ENCODE results near the gene AOC2.

AOC2 gene

DNA sequence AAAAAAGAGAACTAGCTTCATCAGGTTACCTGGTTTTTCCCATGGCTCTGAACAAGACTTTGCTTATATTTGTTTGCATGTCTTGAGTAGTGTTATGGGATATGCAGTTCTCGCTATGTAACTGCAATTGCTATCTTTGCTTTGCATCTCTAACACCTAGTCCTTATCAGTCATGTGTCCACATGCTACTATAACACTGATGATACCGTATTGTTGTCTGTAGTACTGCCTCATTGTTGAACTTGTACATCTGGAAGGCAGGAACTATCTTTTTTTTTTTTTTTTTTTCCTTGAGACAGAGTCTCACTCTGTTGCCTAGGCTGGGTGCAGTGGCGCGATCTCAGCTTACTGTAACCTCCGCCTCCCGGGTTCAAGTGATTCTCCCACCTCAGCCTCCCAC, 8.6 kb upstream of the AOC2 start:
- no peak for DNase-seq
- Histone ChIP-seq H3K4me1 (no peaks in the 10 kb centered on the region), H3K36me3 (peaks cover 62% of the 10 kb centered on the region), H3K27me3 (no peaks in the 10 kb centered on the region), H3K4me3 (ENCODE audit: low read depth, low read length) (no peak overlapping the region), H3K9me3 (no peaks in the 10 kb centered on the region)
- TF ChIP-seq, protein P1, sequence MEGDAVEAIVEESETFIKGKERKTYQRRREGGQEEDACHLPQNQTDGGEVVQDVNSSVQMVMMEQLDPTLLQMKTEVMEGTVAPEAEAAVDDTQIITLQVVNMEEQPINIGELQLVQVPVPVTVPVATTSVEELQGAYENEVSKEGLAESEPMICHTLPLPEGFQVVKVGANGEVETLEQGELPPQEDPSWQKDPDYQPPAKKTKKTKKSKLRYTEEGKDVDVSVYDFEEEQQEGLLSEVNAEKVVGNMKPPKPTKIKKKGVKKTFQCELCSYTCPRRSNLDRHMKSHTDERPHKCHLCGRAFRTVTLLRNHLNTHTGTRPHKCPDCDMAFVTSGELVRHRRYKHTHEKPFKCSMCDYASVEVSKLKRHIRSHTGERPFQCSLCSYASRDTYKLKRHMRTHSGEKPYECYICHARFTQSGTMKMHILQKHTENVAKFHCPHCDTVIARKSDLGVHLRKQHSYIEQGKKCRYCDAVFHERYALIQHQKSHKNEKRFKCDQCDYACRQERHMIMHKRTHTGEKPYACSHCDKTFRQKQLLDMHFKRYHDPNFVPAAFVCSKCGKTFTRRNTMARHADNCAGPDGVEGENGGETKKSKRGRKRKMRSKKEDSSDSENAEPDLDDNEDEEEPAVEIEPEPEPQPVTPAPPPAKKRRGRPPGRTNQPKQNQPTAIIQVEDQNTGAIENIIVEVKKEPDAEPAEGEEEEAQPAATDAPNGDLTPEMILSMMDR (IDR thresholded peaks at IDR 0.05; ENCODE audit: low read depth, low read length), result no peak

DNA sequence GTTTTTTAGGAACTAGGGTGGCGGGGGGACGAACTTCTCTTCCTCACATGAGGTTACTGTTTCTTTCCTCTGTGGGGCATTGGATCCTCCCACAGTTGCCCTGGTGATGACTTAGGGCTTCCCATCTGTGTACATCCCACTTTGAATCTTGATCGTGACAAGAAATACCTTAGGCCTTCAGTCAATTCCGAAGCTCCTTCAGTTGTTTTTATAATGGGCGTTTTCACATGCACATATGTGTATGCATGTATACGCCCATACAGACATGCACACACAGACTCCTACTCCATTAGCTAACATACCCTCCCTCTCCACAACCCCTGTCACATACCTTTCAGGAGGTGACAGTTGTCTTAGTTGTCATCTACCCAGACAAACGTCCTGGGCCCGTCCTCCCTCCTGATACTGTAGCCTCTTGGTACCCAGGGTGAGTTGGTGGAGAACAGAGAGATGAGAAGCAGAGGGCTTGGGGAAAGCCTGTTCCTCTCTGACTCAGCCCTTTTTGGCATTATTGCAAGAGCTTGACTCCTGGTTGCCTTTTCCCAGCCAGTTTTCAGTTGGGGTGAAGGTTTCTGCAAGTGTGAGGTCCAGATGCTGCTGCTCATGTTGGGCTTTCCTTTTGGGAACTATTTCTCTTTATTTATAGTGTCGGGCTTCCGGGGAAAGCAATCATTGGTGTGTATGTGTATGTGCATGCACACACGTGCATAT, 2.2 kb upstream of the AOC2 start:
- H3K4me3 ChIP-seq (ENCODE audit: low read depth, low read length), result no peak overlapping the region
- no peaks in the 10 kb centered on the region for H3K4me1 ChIP-seq
- DNase-seq, result no peak
- H3K36me3 ChIP-seq, result peaks cover 61% of the 10 kb centered on the region
- TF ChIP-seq, protein P1 (IDR thresholded peaks at IDR 0.05; ENCODE audit: low read depth, low read length), result no peak
- H3K27me3 ChIP-seq, result no peaks in the 10 kb centered on the region
- no peaks in the 10 kb centered on the region for H3K9me3 ChIP-seq

DNA sequence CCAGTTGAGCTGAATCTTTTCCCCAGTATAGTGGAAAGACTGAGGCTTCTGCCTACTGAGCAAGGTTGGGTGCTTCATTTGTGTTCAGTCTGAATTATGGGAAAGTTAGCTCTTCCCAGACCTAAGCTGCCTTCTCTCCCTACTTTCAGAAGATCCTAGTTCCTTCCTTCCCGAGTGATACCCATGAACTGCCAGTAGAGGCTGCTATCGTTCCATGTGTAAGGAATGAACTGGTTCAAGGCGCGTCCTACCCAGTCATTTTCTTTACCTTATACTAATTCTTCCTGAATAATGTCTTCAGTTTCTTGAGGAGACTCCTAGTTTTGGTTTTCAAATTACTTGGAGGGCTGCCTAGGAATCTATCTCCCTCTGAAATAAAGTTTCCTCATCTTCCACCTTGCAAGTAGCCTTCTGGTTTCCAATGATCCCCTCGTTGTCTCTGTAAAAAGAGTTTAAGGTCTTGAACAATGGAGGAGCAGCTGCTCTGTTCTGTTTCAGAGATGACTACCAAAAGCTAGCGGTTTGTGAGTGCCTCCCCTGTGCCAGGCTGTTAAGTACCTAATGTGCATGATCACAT, 934 bp upstream of the AOC2 start:
- Histone ChIP-seq H3K9me3 (no peaks in the 10 kb centered on the region), H3K4me3 (ENCODE audit: low read depth, low read length) (no peak overlapping the region), H3K4me1 (no peaks in the 10 kb centered on the region), H3K27me3 (no peaks in the 10 kb centered on the region), H3K36me3 (peaks cover 48% of the 10 kb centered on the region)
- DNase-seq, result peak; percentile 45
- TF ChIP-seq, protein P1 (IDR thresholded peaks at IDR 0.05; ENCODE audit: low read depth, low read length), result peak; percentile 100

DNA sequence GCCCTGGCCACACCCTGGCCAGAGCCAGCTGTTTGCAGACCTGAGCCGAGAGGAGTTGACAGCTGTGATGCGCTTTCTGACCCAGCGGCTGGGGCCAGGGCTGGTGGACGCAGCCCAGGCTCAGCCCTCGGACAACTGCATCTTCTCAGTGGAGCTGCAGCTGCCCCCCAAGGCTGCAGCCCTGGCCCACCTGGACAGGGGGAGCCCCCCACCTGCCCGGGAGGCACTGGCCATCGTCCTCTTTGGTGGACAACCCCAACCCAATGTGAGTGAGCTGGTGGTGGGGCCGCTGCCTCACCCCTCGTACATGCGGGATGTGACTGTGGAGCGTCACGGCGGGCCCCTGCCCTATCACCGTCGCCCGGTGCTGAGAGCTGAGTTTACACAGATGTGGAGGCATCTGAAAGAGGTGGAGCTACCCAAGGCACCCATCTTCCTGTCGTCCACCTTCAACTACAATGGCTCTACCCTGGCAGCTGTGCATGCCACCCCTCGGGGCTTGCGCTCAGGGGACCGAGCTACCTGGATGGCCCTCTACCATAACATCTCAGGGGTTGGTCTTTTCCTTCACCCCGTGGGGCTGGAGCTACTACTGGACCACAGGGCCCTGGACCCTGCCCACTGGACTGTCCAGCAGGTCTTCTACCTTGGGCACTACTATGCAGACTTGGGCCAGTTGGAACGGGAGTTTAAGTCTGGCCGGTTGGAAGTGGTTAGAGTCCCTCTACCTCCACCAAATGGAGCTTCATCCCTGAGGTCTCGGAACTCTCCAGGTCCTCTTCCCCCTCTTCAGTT, 578 bp downstream of the AOC2 start:
- no peaks in the 10 kb centered on the region for H3K27me3 ChIP-seq
- H3K4me1 ChIP-seq, result no peaks in the 10 kb centered on the region
- no peaks in the 10 kb centered on the region for H3K9me3 ChIP-seq
- H3K36me3 ChIP-seq, result peaks cover 34% of the 10 kb centered on the region
- DNase-seq, result no peak
- TF ChIP-seq, protein P1 (IDR thresholded peaks at IDR 0.05; ENCODE audit: low read depth, low read length), result no peak
- H3K4me3 ChIP-seq (ENCODE audit: low read depth, low read length), result no peak overlapping the region

DNA sequence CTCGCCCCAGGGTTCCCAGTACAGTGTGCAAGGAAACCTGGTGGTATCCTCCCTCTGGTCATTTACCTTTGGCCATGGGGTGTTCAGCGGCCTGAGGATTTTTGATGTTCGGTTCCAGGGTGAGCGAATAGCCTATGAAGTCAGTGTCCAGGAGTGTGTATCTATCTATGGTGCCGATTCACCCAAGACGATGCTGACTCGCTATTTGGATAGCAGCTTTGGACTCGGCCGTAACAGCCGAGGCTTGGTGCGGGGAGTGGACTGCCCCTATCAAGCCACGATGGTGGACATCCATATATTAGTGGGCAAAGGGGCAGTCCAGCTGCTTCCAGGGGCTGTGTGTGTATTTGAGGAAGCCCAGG, 1.2 kb downstream of the AOC2 start:
- H3K4me3 ChIP-seq (ENCODE audit: low read depth, low read length), result no peak overlapping the region
- no peaks in the 10 kb centered on the region for H3K9me3 ChIP-seq
- peaks cover 29% of the 10 kb centered on the region for H3K36me3 ChIP-seq
- TF ChIP-seq, protein P1 (IDR thresholded peaks at IDR 0.05; ENCODE audit: low read depth, low read length), result no peak
- H3K27me3 ChIP-seq, result no peaks in the 10 kb centered on the region
- no peak for DNase-seq
- no peaks in the 10 kb centered on the region for H3K4me1 ChIP-seq
